Body of pancreas (tissue), 4 donors: Measurements from ENCODE around the gene SP6. TPM values are rescaled to one million over a fixed set of nuclear protein-coding genes. Genes with fewer than 3 reads are reported as not detected.

Experiments used
- ATAC-seq: fragments of 150-250 bp; one replicate; pipeline ENCODE4 v1.9.1; 2016
- DNase-seq, 4 donors: peaks; one replicate each; pipeline ENCODE4 v3.0.0-alpha.2; 2019
- H3K27ac ChIP-seq, 4 donors: fragments of 200-600 bp; sonication (generic); 1 replicate in 3 of 4; 2 replicates in 1 of 4; pipeline versions ENCODE4 v1.5.1 to v1.6.1; 2016 to 2019; ENCODE audit warnings: mild to moderate bottlenecking in 1 of 4, mixed read lengths in 1 of 4, moderate library complexity in 1 of 4
- H3K27me3 ChIP-seq, 2 donors: fragments of 200-600 bp; sonication (generic); one replicate each; pipeline ENCODE4 v1.6.0; 2016; ENCODE audit warnings: mild to moderate bottlenecking in 1 of 2
- H3K36me3 ChIP-seq, 2 donors: fragments of 200-600 bp; sonication (generic); replicated peaks in 1 of 2; 2 replicates each; pipeline ENCODE4 v1.5.1; 2016; ENCODE audit warnings: low read depth in 2 of 2; ENCODE audit not compliant: insufficient read depth in 1 of 2
- H3K4me1 ChIP-seq: fragments of 200-600 bp; sonication (generic); one replicate; pipeline ENCODE4 v1.6.0; 2016
- H3K4me3 ChIP-seq, 2 donors: fragments of 200-600 bp; sonication (generic); 1 replicate in 1 of 2; 2 replicates in 1 of 2; pipeline ENCODE4 v1.5.1; 2016 to 2019
- H3K9me3 ChIP-seq, 3 donors: fragments of 200-600 bp; sonication (generic); 1 replicate in 2 of 3; 2 replicates in 1 of 3; pipeline ENCODE4 v1.5.1; 2016
- CTCF ChIP-seq, 7 experiments: fragments of 450-650 bp in 4 of 7; fragments of 200-600 bp in 3 of 7; sonication (generic) in 3 of 7; IDR thresholded peaks; one replicate each; pipeline ENCODE4 v1.5.1; 2016 to 2019; ENCODE audit warnings: antibody characterized with exemption in 7 of 7
- POLR2A ChIP-seq, 3 donors: fragments of 450-650 bp; IDR thresholded peaks; one replicate each; pipeline ENCODE4 v1.6.1; 2016; ENCODE audit warnings: antibody characterized with exemption in 3 of 3, mild to moderate bottlenecking in 2 of 3
- WGBS, 2 donors: methylation state at CpG; one replicate each; pipeline ENCODE4 v1.1.5; 2017; 5-methylcytosine and 5-hydroxymethylcytosine counted together
- intact Hi-C: fragments of 100-400 bp; cut with DNase I; formaldehyde crosslinking; loops from one replicate; pipeline ENCODE4 v1.15.1; 2023
- total RNA-seq, 2 donors: library from RNA; depleted of rRNA; stranded (reverse); fragments of >200 nt; gene quantifications; one replicate each; pipeline ENCODE4 v1.1.0, GENCODE V29; 2016

Gene SP6
- total RNA-seq, 2 donors from 2014 or later = 0.26 to 0.99 TPM

DNA sequence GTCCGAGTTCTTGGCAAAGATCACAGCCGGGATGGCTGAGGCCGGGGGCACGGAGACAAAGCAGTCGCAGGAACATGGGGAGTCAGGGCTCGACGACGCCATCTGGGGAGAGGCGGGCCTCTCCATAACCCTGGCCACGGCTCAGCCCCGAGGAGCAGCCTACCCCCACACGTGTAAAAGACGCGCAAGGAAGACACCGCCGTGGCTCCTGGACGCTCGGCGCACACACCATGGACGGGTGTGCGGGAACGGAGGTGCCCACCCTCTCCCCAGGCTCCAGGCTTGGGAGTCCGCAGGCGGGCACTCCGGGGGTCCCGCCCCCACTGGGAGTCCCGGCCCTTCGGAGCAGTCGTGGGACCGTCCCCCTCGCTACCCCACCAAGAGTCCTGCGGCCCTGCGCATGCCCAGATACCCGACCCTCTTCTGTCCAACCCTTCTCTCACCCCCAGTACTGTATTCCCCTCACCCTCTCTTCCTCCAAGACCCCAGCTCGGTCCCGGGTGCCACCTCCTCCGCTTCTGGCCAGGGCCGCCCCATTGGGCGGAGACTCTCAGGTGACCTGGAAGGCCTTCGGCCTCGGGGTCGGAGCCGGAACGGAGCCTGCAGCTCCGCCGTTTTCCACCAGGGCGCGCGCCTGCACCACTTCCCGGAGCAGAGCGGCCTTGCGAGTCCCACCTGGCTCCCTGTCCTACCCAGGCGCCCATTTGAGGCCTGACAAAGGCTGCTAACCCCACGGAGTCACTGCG is 10.0 kb downstream of the SP6 start, which contains the start of gene SCRN2:
Gene SCRN2, minus strand, starts transcription at position 532 of the 746 bp plus-strand sequence. Its CDS starts 430 bp downstream, at position 102.
- WGBS, 2 donors = 0% methylated on average over 20 to 55 of the region's 55 CpGs
- Histone ChIP-seq H3K36me3 (peaks cover 0 to 2% of the 10 kb centered on the region in 2 donors), H3K9me3 (no peaks in the 10 kb centered on the region), H3K27ac (peak within 1 kb of the TSS; percentile 23 to 76 (median 60)), H3K27me3 (no peaks in the 10 kb centered on the region), H3K4me3 (peak within 1 kb of the TSS; percentile 90 to 96), H3K4me1 (peaks cover 35% of the 10 kb centered on the region)
- peak; percentile 93 for ATAC-seq
- peak; percentile 91 to 94 (median 92) for DNase-seq
- intact Hi-C loops = no loop called here
- TF ChIP-seq CTCF (IDR thresholded peaks at IDR 0.05) = peak; percentile 91 to 99 (median 97)
- TF ChIP-seq POLR2A (IDR thresholded peaks at IDR 0.05) = peak in 2 of 3 donors; percentile 44 to 53

GRCh38 chr17:47840001-47840741 is 10.8 kb downstream of the SP6 start:
- Histone ChIP-seq H3K27ac (peak overlapping the region in 1 of 4 donors; percentile 76), H3K4me1 (peaks cover 35% of the 10 kb centered on the region), H3K27me3 (no peaks in the 10 kb centered on the region), H3K36me3 (peaks cover 0 to 2% of the 10 kb centered on the region in 2 donors), H3K4me3 (peak overlapping the region; percentile 90 to 96), H3K9me3 (no peaks in the 10 kb centered on the region)
- ATAC-seq (no peak), DNase-seq (peak in 1 of 4 donors; percentile 35)
- intact Hi-C loops = no loop called here
- TF ChIP-seq CTCF (IDR thresholded peaks at IDR 0.05) (no peak), POLR2A (IDR thresholded peaks at IDR 0.05) (no peak)
- WGBS, 2 donors = 26 to 36% methylated on average over 12 to 17 of the region's 17 CpGs

- Histone ChIP-seq H3K36me3 (peaks cover 0 to 2% of the 10 kb centered on the region in 2 donors), H3K4me3 (no peak overlapping the region), H3K27me3 (no peaks in the 10 kb centered on the region), H3K4me1 (peaks cover 35% of the 10 kb centered on the region), H3K27ac (no peak overlapping the region), H3K9me3 (no peaks in the 10 kb centered on the region)
- WGBS, 2 donors = 83 to 88% methylated on average over 4 to 5 of the region's 5 CpGs
- ATAC-seq (no peak), DNase-seq (no peak)
- TF ChIP-seq POLR2A (IDR thresholded peaks at IDR 0.05) = no peak
- TF ChIP-seq CTCF (IDR thresholded peaks at IDR 0.05) = no peak
- intact Hi-C loops = loop anchor here (10.0 kb wide), 1 partner anchor 176 kb away; no protein-coding TSS in a partner anchor
Observed at GRCh38 chr17:47839071-47839470, 11.9 kb downstream of the SP6 start.

DNA sequence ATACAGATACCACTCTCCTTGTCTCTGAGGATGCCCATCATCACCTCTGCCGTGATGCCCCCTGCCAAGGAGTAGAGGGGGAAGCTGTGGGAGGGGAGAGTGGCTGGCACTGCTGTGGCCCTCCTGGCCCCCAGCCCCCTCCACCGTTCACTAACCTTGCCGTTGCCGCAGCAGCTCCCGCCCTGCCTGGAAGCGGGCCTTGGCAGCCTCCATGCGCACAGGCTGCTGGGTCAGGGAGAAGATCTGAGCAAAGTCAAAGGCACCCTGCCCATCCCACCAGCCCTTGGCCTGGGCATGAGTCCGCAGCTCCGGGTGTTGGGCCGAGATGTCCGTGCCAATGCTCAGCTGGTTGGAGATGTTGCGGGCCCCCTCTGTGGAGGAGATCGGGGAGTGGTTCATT is 12.3 kb downstream of the SP6 start:
- Histone ChIP-seq H3K36me3 (peaks cover 0 to 2% of the 10 kb centered on the region in 2 donors), H3K4me1 (peaks cover 35% of the 10 kb centered on the region), H3K4me3 (no peak overlapping the region), H3K9me3 (no peaks in the 10 kb centered on the region), H3K27me3 (no peaks in the 10 kb centered on the region), H3K27ac (no peak overlapping the region)
- intact Hi-C loops = loop anchor here (10.0 kb wide), 1 partner anchor 176 kb away; no protein-coding TSS in a partner anchor
- ATAC-seq (no peak), DNase-seq (no peak)
- 87 to 90% methylated on average over 7 to 11 of the region's 13 CpGs for WGBS, 2 donors
- no peak for TF ChIP-seq CTCF (IDR thresholded peaks at IDR 0.05)
- TF ChIP-seq POLR2A (IDR thresholded peaks at IDR 0.05) = no peak
